ENCODE results near the gene HERC4.
"Not testable (repeated sequence)": the region's sequence is repeated elsewhere in the genome, so short reads cannot be mapped to it uniquely, and the experiment has no call there.

HERC4 gene

DNA sequence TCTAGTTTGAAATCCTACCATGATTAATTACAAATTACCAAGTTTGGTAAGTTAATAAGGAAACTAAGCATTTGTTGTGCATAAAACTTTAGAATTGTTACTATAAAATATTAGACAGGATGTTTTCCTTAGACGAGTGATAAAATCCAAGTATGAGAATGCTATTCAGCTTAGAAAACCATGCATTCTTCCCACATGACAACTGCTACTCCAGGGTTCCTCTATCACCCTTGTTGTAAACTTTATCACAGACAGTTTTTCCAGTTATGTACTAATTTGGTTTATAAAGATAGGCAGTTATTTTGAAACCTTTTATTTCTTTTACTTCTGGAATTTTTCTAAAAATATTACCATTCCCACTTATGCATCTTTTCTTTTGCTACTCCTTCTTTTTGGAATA, 138.7 kb downstream of the HERC4 start:
- no peak for DNase-seq

DNA sequence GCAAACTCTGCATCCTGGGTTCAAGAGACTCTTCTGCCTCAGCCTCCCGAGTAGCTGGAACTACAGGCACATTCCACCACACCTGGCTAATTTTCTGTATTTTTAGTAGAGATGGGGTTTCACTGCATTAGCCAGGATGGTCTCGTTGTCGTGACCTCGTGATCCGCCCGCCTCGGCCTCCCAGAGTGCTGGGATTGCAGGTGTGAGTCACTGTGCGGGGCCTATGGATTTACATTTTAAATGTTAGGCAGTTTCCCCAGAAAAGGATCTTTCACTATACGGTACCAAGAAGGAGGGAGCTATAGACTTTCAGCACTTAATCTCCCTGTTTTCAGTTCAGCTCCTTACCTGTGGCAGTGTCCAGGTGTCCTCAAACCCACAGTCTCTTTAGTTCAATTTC, 139.9 kb downstream of the HERC4 start:
- DNase-seq: no peak

DNA sequence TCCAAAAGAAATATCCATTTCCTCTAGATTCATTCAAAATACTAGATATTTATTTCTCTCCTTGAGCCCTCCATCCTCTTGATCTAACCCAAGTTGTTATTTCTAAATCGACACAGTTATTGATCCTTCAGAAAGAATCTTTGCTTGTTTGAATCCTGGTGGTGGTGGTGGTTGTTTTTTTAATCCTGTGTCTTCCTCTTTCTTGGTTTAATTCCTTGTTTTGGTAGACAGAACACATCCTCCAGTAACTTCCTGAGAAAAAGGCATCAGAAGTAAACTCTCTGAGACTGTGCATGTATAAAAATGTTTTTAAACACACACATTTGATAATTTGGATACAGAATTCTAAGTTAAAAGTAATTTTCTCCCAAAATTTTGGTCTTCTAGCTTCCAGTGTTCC, 140.7 kb downstream of the HERC4 start:
- DNase-seq: no peak

DNA sequence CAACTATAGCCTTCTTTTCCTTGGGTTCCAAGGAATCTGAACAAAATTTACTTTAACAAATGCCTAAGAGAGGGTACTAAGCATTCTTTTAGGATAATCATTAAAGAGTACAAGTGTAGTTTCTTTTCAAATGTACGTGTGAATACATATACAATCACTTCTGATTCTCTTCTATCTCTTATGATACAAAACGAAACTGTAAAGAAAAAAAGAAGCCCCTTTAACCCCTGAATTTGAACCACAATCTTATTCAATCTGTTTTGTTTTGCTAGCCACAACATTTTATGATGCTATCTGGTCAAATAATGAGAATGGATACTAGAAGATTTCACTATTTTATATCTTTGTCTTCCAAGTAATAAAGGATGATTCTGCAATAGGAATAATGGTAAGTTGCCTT, 141.9 kb downstream of the HERC4 start:
- DNase-seq: no peak

DNA sequence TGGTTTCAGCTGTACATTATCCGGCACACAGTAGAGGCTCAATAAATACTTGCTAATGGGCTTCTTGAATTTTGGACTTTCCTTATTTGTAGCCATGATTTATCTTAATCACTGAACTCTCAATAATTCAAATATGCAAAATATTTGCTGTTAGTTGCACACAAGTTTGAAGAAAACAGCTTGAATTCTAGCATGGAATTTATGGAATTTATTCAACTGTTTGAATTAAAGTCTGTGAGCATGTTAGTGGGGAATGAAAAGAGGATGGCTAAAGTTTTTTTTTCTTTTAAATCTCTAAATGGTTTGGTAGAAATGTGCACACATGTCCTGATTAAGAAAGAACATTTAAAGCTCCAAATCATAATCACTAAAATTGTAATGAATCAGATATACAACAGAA, 148.1 kb downstream of the HERC4 start:
- no peak for DNase-seq

DNA sequence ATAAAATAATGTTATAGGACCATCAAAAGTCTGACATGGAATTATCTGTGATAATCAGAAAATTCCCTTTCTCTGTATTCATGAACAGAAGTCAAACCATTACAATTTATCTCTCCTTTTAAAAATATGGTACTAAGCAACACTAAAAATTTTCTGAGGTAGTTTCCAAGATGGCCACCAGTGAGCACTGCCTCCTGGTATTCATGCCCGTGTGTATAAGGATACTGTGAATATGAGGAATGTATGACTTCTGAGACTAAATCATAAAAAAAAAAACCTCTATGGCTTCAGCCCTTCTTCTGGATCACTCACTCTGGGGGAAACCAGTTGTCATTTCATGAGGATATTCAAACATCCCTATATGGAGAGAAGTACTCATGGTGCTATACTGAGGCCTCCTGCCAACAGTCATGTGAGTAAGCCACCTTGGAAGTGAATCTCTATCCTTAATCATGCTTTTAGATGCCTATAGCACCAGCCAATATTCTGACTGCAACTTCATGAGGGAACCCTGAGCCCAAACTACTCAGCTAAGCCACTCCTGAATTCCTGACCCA, 149.6 kb downstream of the HERC4 start:
- DNase-seq: no peak

DNA sequence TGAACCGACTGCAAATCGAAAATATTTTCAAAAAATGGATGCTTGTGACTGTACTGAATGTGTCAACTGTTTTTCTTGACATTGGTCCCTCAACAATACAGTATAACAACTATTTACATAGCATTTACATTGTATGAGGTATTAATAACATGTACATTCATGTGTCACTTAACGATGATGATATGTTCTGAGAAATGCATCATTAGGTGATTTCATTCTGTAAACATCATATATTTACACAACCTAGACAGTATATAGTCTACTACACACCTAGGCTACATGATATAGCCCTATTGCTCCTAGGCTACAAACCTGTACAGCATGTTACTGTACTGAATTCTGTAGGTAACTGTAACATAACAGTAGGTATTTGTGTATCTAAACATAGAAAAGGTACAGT, 150.9 kb downstream of the HERC4 start:
- no peak for DNase-seq

DNA sequence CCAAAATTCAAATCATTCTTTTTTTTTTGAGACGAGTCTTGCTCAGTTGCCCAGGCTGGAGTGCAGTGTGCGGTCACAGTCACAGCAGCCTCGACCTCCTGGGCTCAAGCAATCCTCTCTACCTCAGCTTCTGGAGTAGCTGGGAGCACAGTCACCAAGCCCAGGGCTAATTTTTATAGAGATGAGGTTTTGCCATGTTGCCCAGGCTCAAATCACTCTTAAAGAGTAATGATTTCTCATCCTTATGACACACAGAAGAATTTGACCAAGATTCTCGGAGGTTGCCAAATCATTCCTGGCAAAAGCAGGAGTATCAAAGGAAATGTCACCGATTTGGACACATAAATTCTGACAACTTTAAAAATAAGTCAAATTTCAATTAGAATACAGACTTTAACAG, 151.5 kb downstream of the HERC4 start:
- no peak for DNase-seq

DNA sequence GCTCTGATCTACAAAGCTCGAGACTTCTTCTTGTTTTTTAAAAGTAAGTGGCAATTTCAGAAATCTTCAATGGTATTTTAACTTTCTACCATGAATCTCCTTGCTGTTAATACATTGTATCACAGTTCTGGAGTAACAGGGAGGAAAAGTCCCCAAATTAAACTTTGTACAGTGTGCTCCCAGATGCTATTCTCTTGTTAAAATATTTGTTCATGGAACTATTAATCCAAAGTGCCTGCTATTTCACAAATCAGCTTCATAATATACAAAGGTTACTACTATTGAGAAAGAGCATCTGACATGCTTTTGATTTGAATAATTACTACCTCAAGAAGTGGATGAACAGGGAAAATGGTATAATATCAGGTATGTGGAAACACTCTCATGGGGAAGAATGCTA, 154.0 kb downstream of the HERC4 start:
- DNase-seq: no peak

DNA sequence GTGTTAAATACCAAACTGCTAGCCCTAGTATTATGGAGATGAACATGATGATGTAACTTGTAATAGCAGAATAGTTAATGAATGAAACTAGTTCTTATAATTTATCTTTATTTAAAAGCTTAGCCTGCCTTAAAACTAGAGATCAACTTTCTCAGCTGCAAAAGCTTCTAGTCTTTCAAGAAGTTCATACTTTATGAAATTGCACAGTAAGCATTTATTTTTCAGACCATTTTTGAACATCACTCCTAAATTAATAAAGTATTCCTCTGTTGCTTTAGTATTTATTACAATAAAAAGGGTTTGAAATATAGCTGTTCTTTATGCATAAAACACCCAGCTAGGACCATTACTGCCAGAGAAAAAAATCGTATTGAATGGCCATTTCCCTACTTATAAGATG, 157.4 kb downstream of the HERC4 start:
- DNase-seq: no peak

DNA sequence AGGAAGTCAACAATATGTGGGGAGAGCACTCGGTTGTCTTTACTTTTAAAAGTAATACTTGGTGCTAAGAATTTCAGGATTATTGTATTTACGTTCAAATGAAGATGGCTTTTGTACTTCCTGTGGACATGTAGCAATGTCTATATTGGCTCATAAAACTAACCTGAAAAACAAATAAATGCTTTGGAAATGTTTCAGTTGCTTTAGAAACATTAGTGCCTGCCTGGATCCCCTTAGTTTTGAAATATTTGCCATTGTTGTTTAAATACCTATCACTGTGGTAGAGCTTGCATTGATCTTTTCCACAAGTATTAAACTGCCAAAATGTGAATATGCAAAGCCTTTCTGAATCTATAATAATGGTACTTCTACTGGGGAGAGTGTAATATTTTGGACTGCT, 157.9 kb downstream of the HERC4 start:
- no peak for DNase-seq

DNA sequence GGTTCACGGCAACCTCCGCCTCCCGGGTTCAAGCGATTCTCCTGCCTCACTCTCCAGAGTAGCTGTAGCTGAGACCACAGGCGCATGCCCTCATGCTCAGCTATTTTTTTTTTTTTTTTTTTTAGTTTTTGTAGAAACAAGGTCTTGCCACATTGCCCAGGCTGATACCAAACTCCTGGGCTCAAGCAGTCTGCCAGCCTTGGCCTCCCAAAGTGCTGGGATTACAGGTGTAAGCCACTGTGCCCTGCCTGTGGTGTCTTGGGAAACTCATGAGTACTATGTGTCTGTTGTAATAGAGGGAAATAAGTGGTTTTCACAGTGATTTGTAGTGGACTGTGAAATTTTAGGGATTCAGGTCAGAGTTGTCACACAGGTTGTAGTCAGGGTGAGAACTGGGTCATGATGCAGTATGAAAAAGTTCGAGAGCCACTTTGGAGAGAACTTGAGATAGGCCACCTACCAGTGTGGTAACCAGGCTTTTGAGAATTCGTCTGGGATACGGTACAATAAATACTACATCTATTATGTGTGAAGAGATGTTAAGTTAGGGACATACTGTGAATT, 160.2 kb downstream of the HERC4 start:
- DNase-seq: no peak

DNA sequence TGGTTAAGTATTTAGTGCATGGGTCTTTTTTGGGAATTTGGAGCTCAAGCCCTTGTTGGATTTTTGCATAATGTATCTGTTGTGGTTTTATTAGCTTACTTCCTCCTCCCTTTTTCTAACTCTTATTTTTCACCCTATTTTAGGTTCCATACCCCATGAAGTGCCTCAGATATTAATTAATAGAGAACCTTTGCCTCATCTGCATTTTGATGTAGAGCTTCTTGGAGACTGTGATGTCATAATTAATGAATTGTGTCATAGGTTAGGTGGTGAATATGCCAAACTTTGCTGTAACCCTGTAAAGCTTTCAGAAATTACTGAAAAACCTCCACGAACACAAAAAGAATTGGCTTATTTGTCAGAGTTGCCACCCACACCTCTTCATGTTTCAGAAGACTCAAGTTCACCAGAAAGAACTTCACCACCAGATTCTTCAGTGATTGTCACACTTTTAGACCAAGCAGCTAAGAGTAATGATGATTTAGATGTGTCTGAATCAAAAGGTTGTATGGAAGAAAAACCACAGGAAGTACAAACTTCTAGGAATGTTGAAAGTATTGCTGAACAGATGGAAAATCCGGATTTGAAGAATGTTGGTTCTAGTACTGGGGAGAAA, 162.6 kb downstream of the HERC4 start:
- no peak for DNase-seq

DNA sequence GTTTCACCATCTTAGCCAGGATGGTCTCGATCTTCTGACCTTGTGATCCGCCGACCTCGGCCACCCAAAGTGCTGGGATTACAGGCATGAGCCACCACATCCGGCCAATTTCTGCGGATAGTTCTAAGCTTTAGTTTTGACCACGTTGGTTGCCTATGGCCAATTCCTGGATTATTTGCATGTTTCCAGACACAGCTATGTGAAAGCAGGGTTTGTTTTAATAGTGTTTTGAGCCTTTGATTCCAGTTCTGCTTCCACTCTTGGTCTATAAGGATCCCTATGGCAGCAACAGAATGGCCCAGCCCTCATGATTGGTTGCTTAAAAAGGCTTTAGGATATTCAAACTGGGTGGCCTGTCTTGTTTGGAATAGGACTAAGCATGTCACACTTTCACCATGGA, 171.5 kb downstream of the HERC4 start:
- no peak for DNase-seq

DNA sequence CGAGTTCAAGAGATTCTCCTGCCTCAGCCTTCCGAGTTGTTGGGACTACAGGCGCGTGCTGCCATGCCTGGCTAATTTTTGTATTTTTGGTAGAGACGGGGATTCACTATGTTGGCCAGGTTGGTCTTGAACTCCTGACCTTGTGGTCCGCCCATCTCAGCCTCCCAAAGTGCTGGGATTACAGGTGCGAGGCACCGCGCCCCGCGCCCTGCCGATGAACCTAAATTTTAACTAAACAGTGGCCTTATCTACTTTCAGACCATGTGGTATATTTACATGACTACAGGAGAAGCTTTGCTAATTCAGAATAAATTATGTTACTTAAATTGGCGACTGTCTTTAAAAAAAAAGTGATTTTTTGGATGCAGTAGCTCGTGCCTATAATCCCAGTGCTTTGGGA, 181.4 kb downstream of the HERC4 start:
- DNase-seq: no peak

DNA sequence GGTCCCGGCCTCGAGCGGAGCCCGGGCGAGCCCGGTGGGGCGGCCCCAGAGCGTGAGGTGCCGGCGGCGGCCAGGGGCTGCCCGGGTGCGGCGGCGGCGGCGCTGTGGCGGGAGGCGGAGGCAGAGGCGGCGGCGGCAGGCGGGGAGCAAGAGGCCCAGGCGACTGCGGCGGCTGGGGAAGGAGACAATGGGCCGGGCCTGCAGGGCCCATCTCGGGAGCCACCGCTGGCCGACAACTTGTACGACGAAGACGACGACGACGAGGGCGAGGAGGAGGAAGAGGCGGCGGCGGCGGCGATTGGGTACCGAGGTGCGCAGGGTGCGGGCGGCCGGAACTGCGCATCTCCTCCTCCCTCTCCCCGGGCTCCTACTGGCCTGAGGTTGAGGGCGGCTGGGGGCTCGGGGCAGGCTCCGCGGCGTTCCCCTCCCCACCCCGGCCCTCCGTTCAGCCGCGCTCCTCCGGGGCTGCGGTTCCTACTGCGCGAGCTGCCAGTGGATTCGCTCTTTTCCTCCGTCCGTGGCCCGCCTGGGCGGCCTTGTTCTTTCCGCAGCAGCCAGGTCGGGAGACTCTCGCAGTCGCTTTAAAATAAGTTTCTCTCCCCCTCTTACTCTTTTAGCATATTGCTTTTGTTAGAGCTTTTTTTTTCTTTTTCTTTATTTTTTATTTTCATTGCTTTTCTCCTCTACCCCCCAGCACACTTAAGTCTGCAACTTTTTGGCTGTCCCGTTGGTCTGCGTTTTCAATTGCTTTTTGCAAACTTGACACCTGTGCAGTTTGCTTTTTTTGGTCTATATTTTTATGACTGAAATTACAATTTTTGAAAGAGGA, 190.0 kb downstream of the HERC4 start:
- DNase-seq: peak; percentile 92

DNA sequence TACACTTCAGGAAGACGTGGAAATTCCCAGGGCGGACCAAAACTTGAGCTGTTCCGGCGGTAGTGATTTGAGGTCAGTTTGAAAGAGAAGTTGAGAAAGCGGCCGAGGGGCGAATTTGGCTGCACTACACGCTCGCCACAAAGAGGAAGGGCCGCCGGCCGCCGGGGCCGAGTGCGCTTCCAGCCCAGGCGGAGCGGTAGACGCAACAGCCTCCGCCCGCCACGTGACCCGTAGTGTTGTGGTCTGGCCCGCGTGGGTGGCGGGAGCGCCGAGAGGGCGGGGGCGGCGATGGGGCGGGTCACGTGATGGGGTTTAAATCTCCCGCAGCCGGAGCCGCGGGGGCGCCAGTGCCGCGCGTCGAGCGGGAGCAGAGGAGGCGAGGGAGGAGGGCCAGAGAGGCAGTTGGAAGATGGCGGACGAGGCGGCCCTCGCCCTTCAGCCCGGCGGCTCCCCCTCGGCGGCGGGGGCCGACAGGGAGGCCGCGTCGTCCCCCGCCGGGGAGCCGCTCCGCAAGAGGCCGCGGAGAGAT, 190.7 kb downstream of the HERC4 start, which contains the start of gene SIRT1:
SIRT1 (plus strand) TSS at position 344 of the 529 bp plus-strand sequence; CDS start at position 410, 66 bp downstream.
- DNase-seq: peak; percentile 98

DNA sequence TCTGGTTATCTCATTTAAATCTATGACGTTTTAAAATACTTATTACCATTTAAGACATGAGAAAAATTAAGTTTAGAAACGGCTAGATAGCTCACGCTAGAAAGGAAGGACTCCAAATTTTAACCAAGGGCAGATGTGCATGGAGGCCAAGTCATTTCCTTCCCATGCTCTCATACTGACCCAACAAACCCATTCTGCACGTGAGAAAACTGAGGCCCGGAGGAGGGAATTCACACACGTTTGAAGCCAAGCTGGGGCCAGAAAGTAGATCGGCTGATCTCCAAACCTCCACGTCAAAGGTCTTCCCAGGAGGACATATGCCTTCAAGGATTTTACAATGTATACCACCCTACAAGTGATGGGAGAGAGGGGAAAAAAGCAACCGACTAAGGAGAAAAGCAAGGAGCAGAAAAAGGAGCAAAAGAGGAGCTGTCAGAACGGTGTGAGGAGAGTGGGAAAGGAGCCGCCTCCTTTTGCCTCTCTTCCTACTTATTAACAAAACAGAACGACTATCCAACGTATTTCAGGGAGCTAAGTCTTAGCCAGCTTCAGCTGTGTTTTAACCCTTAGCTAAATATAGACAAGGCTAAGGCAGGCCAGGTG, 191.3 kb downstream of the HERC4 start:
- no peak for DNase-seq

DNA sequence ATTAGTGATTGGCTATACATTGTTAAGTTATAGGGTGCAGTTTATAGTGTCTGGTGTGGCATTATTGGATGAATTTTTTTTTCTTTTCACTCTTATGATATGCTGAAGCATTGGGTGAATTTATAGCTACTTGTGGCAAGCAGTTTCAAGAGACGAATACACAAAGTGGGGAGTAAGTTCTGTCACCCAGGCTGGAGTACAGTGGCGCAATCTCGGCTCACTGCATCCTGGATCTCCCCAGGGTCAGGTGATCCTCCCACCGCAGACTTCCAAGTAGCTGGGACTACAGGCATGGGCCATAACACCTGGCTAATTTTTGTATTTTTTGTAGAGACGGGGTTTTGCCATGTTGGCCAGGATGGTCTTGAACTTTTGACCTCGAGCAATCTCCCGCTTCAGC, 196.9 kb downstream of the HERC4 start:
- DNase-seq: no peak

DNA sequence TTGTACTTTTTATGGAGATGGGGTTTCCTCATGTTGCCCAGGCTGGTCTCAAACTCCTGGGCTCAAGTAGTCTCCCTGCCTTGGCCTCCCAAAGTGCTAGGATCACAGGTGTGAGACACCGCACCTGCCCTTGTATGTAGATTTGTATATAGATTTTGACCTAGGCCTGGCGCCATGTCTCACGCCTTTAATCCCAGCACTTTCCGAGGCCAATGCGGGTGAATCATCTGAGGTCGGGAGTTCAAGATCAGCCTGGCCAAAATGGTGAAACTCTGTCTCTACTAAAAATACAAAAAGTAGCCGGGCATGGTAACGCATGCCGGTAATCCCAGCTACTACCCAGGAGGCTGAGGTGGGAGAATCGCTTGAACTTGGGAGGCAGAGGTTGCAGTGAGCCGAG, 197.7 kb downstream of the HERC4 start:
- not testable (repeated sequence) for DNase-seq

DNA sequence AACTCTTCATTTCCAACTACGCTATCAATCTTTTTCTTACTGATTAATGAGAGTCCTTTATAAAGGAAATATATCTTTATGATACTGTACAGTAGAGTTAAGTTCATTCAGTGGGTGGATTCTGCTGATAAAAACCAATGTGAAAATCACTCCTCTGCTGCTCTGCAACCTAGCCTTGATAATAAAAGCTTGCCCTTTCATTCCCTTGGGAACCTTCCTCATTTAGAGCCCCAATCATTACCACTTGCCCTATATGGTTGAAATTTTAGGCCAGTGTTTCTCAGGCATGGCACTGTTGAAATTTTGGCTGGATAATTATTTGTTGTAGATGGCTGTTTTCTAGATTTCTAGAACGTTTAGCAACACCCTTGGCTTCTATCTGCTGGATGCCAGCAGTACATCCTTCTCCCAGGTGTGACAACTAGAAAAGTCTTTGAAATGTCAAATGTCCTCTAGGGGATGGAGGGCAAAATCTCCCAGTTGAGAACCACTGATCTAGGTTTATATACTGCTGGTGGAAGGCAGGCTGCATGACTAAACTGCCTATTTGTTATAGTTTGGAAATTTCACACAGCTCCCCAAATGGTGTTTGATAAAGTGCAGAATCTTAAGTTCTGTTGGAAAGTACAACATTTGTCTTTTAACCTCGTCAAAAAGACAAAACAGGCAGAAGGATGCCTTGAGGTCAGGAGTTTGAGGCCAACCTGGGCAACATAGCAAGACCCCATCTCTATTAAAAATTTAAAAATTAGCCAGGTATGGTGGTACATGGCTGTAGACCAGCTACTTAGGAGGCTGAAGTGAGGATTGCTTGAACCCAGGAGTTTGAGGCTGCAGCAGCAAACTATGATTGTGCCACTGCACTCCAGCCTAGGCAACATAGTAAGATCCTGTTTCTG, 199.5 kb downstream of the HERC4 start:
- no peak for DNase-seq
